HG03342 (cell line): ENCODE data around the gene RELT.

Experiments
- ATAC-seq: cut with Tn5 transposase; IDR thresholded peaks from one replicate; pipeline ENCODE4 v1.9.1; 2021; ENCODE audit warnings: mild to moderate bottlenecking, moderate library complexity; ENCODE audit not compliant: unreplicated experiment

RELT gene

DNA sequence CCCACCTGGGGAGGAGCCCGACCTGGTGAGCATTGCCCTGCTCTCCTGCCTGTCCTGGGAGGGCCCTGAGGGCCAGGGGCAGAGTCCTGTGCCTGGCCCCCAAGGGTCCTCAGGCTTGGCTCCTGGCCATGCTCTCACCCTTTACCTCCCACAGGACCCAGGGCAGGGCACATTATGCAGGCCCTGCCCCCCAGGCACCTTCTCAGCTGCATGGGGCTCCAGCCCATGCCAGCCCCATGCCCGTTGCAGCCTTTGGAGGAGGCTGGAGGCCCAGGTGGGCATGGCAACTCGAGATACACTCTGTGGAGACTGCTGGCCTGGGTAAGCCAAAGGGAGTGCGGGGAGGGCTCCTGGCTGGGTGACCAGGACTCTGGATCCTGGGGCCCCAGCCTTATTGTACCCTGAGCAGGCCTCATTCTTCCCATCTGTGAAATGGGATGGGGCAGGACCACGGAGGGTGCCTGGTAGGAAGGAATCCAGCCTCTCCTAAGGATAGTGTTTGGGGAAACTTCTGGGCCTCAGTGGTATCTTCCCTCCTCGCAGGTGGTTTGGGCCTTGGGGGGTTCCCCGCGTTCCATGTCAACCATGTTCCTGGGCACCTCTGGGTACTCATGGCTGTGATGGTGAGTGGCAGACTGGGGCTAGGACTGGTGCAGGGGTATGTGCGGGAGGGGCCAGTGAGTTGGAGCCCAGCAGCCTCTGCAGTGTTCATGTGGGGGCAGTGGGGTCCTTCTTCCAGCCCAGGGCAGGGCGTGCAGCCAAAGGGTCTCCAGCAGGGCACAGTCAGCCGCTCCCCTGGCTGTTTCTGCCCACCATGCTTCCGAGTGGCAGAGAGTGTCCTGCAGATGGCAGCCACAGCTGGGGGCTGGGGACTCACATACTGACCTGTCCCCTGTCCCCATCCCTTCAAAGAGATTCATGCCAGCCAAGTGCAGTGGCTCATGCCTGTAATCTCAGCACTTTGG, 14.7 kb downstream of the RELT start:
- ATAC-seq, result no peak

- ATAC-seq, result no peak
These were observed 15.5 kb downstream of the RELT start for GRCh38 chr11:73391665-73392064.

DNA sequence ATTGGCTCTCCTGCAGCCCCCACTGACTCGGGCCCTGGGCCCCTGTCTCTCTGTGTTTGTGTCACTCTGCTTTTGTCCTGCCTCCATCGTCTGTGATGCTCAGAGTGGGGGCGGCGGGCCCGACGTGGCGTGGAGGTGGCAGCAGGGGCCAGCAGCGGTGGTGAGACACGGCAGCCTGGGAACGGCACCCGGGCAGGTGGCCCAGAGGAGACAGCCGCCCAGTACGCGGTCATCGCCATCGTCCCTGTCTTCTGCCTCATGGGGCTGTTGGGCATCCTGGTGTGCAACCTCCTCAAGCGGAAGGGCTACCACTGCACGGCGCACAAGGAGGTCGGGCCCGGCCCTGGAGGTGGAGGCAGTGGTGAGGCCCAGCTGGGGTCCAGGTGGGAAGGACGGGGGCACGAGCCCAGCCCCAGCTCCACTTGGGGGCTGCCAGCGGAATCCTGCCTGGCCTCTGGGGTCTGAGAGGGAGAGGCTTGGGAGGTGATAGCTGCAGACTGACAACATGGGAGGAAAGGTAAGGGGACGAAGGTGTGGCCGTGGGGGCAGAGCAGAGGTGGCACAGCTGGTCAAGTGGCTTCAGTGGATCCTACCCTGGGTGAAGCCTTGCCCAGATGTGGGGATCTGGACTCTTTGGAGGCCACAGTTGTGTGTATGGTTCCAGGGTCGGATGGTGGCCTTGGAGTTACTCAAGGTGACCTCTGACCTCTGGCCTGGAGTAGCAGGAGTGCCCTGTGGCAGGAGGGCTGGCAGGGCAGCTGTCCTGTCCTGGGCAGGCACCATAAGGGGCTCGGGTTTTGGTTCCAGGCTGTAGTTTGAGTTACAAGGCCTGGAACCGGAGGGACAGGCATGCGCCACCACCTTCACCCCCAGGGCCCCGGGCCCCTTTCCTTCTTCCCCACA, 16.2 kb downstream of the RELT start:
- ATAC-seq, result no peak

DNA sequence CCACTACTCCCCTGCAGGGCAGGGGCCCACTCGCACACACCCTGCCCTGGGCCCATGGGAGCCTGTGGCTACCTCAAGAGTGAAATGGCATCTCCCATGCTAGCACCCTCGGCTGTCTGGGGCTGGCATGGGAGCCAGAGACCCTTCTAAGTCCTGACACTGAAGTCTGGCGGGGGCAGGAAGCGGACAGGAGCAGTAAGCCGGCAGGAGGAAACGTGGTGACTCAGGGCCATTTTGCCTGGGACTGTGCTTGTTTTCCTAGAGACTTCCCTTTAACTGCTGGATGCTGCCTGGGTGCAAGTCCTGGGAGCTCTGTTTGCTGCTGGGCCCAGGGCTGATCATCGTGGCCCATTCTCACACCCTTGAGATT, 16.8 kb downstream of the RELT start:
- no peak for ATAC-seq

GRCh38 chr11:73393479-73394415, 17.5 kb downstream of the RELT start:
- ATAC-seq, result no peak

DNA sequence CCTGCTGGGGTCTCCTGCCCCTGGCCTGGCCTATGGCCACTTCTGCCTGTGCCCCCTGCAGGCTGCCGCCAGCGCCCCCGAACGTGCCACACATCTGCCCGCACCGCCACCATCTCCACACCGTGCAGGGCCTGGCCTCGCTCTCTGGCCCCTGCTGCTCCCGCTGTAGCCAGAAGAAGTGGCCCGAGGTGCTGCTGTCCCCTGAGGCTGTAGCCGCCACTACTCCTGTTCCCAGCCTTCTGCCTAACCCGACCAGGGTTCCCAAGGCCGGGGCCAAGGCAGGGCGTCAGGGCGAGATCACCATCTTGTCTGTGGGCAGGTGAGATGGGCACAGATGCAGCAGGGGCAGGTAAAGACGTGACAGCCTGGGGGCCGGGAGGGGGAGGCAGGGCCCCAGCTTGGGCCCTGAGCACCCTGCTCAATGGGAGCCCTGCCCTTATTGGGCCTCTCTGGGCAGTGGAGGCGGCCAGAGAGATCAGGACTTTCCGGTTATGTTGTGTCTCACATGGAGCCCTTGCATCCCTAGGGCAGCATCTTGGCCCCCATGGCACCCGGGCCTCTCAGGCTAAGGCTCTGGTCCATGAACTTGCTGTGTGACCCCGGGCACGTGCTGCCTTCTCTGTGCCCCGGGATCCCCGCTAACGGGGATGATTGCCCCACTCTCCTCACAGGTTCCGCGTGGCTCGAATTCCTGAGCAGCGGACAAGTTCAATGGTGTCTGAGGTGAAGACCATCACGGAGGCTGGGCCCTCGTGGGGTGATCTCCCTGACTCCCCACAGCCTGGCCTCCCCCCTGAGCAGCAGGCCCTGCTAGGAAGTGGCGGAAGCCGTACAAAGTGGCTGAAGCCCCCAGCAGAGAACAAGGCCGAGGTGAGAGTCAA, 18.5 kb downstream of the RELT start:
- ATAC-seq, result no peak

DNA sequence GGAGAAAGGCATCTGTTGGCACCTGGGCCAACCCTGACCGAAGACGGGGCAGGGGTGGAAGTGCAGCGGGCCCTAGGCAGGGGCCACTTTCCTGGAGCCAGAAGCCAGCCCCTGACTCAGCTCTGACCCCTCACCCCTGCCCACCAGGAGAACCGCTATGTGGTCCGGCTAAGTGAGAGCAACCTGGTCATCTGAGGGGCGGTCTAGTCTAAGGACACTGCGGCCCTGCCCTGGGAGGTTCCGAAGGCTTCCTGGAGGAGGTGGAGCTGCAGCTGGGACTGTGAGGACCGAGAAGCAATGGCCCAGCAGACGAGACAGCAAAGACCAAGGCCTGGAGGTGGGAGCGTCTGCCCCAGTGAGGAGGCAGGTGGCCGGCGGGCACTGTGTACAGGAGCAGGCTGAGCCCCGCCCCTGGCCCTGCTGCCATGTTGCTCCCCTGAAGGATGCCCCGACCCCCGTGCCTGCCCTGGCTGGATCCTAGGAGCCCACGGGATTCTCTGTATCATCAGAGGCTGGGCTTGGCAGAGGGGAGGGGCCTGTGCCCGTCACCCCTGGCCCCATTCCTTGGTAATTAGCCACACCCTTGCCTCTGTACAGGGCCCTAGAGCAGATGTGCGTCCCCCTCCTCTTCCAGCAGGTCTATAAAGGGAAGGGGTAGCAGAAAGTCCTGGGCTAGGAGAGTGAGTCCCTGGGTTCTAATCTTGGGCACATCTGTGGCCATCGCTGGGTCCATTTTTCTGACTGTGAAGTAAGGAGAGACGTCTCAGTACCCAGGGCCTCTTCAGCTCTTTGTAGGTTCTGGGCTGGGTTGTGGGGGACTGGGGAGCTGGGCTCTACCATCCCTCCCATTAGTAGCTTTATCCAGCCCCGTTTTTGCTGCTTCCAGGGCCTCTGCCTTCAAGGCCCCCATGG, 19.4 kb downstream of the RELT start:
- ATAC-seq, result no peak

DNA sequence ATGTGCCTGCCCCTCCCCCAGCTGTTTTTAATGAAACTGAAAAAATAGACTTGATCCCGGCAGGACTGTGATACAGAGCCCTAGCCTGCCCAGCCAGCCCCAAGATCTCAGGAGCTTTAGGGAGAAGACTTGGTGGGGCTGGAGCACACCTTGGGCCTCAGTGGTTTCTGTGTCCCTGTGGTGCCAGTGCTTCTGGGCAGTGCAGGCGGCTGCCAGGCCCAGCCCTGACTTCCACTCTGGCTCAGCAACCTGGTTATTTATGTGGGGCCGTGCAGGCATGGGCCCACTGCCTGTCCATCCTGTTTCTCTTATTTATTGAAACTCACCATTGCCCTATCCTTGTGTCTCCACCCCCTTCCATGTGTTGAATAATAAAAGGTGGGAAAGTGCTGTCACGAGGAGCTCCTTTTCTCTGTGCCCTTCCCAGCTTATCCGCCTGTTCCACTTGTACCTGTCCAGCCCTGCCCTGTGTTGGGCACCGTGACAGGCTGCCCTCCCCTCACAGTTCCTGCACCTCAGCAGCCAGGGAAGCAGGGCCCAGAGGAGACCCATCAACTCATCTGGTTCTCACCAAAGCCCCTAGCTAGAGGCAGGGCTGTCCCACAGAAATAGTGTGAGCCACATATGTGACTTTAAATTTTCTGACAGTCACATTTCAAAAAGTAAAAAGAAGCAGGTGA, 20.2 kb downstream of the RELT start:
- no peak for ATAC-seq

DNA sequence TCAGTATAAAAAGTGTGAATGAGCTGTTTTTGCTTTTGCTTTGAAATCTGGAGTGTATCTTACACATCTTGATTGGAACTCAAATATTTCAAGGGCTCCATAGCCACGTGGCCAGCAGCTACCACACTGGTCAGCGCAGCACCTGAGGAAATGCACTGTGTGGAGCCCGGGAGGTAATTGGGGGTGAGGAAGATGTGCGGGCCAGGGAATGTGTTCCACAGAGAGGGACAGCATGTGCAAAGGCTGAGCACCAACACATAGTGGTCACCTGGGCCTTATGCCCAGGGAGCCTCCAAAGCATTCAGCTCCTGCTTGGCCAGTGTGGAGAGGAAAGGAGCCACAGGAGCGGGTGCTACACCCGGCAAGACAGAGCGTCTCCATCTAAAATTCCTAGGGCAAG, 20.8 kb downstream of the RELT start:
- no peak for ATAC-seq

DNA sequence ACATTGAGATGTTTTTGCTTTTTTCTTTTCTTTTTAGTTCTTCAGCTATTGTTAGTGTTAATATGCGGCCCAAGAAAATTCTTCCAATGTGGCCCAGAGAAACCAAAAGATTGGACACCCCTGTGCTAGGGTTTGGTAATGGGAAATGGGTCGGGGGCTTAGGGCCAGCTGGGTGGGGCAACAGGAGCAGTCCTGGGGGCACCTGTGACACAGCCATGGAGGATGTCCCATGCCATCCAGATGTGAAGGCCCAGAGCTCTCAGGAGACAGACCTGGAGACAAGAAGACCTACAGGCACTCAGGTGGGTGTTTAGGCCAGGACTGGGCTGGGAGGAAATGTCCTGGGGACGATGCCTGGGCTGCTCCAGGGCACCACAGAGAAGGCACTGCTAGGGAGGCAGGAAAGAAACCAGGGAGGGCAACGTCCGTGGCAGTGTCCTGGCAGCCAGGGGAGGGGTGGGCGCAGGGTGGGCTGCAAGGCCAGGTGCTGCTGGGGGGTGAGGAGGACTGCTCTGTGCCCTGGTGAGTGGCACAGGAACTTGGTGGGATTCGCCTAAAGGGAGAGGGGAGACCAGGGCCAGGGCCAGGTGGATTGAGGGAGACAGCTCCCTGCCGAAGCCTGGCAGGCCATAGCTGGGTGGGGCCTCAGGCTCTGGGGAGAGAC, 21.4 kb downstream of the RELT start:
- ATAC-seq, result no peak

- ATAC-seq, result no peak
These were observed 21.9 kb downstream of the RELT start for GRCh38 chr11:73398132-73398526.

- ATAC-seq, result no peak
These were observed 22.5 kb downstream of the RELT start for GRCh38 chr11:73398721-73399120.

DNA sequence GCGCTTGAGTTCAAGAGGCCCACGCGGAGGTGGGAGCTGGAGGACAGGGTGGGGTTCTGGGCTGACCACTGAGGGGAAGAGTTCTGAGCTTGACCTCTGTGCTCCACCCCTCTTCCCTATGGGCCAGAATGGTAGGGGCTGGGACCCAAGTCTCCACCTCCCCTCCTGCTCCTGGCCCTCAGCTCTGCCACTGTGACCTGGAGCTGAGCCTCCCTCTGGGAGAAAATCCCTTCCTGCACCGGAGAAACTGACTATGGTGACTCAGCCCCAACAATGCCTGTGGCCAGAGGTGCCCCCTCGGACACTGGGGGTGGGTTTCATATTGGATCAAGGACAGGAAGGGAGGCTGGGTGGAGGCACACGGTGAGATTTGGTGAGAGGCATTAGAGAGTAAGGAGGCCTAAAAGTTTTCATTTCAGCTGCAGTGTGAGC, 23.0 kb downstream of the RELT start:
- no peak for ATAC-seq

DNA sequence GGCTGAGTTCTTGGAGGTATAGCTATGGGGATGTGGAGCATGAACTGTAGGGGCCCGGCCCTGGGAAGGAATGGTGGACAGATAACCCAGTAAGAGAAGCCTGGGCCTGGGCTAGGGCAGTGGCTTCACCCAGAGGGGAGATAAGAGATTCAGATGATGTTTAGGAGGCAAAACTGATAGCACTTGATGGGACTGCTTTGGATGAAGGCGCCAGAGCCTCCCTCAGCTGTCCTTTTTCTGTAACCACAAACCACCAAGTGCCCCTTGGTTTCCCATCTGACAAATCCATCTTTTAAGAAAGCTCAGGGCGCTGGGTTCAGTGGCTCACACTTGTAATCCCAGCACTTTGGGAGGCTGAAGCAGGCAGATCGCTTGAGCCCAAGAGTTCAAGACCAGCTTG, 23.4 kb downstream of the RELT start:
- ATAC-seq, result no peak

DNA sequence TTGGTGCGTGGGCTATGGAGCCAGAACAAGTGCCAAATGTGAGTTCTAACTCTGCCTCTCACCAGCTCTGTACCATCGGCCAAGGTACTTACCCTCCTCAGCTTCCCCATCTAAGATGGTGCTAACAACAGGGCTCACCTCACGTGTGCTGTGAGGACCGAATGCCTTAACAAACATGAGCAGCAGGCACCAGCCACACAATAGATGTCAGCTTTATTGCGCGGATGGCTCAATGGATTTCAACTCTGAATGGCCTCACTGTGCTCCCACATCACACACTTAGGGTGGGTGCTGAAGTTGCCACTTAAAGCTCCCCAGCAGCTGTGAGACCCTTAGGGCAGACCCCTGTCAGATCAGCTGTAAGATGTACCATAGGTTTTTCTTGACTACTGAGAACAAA, 24.1 kb downstream of the RELT start:
- no peak for ATAC-seq

DNA sequence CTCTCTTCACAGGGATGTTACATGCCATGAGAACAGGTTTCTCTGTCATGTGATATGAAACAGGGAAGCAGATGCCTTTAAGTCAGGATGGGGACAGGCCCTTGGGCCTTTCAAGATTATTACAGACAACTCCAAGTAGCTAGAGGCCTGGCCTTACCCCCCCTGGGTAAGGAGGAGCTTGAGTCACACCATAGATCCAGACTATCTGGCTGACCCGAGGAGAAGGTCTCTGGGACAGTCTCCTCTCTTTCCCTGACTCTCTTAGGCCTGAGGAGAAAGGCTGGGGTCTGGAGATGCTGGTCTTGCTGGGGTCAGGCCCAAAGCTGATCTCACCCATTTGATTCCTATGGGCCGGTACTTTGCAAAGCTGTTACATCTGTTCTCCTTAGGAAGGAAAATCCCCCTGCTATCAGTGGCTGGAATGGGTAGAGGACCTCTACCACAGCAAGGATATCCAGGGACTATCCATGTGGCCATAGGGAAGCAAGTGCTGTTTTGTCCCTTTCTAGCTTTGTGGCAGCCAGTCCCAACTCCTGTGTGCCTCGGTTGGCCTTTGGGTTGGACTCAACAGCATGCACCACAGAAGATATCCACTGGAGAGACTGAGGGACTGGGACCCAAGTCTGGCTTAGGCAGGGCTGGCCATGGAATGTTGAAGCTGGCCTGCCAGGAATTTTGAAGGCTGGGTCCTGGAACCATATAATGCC, 25.2 kb downstream of the RELT start:
- ATAC-seq, result no peak
